CD4-positive, alpha-beta T cell treated with Interferon alpha-2 for 1 hour (primary cell): ENCODE measurements around the gene SLC9A7.
"Not testable (repeated sequence)": the region's sequence is repeated elsewhere in the genome, so short reads cannot be mapped to it uniquely, and the experiment has no call there.

Experiments
- DNase-seq, 2 donors: peaks; one replicate each; pipeline ENCODE4 v3.0.0-alpha.2; 2020 to 2022

Gene SLC9A7

GRCh38 chrX:46750889-46751288 is 8.0 kb downstream of the SLC9A7 start:
- no peak for DNase-seq

- no peak for DNase-seq
Measured at GRCh38 chrX:46744009-46744408, 14.9 kb downstream of the SLC9A7 start.

GRCh38 chrX:46743046-46743445 is 15.9 kb downstream of the SLC9A7 start:
- DNase-seq: no peak

- DNase-seq: no peak
Measured at GRCh38 chrX:46739736-46740135, 19.2 kb downstream of the SLC9A7 start.

GRCh38 chrX:46737462-46737861 is 21.5 kb downstream of the SLC9A7 start:
- DNase-seq: no peak

- no peak for DNase-seq
Measured at GRCh38 chrX:46737041-46737440, 21.9 kb downstream of the SLC9A7 start.

- DNase-seq: no peak
Measured at GRCh38 chrX:46735622-46736021, 23.3 kb downstream of the SLC9A7 start.

GRCh38 chrX:46733226-46733625 is 25.7 kb downstream of the SLC9A7 start:
- no peak for DNase-seq

- no peak for DNase-seq
Measured at GRCh38 chrX:46730765-46731164, 28.2 kb downstream of the SLC9A7 start.

GRCh38 chrX:46727441-46727840 is 31.5 kb downstream of the SLC9A7 start:
- no peak for DNase-seq

- DNase-seq: not testable (repeated sequence)
Measured at GRCh38 chrX:46723569-46723927, 35.4 kb downstream of the SLC9A7 start.

- DNase-seq: no peak
Measured at GRCh38 chrX:46722742-46723568, 36.0 kb downstream of the SLC9A7 start.

GRCh38 chrX:46716796-46717195 is 42.1 kb downstream of the SLC9A7 start:
- DNase-seq: no peak

- DNase-seq: no peak
Measured at GRCh38 chrX:46715997-46716396, 42.9 kb downstream of the SLC9A7 start.

GRCh38 chrX:46715530-46715929 is 43.4 kb downstream of the SLC9A7 start:
- DNase-seq: no peak

GRCh38 chrX:46713672-46714490 is 45.0 kb downstream of the SLC9A7 start:
- no peak for DNase-seq

GRCh38 chrX:46712764-46713163 is 46.2 kb downstream of the SLC9A7 start:
- DNase-seq: no peak

- DNase-seq: no peak
Measured at GRCh38 chrX:46710927-46711623, 47.8 kb downstream of the SLC9A7 start.

- no peak for DNase-seq
Measured at GRCh38 chrX:46710425-46710824, 48.5 kb downstream of the SLC9A7 start.

GRCh38 chrX:46707274-46707965 is 51.5 kb downstream of the SLC9A7 start:
- DNase-seq: no peak

GRCh38 chrX:46704767-46705386 is 54.0 kb downstream of the SLC9A7 start:
- DNase-seq: peak in 1 of 2 donors; percentile 3

- no peak for DNase-seq
Measured at GRCh38 chrX:46703980-46704379, 54.9 kb downstream of the SLC9A7 start.
